Thyroid gland (tissue), 4 donors: Measurements from ENCODE around the gene CCDC24.

ENCODE experiments used
- CTCF ChIP-seq, 6 experiments: fragments of 200-600 bp in 3 of 6; fragments of 450-650 bp in 3 of 6; sonication (generic) in 3 of 6; IDR thresholded peaks; one replicate each; pipeline ENCODE4 v1.5.1; 2016 to 2019; ENCODE audit warnings: antibody characterized with exemption in 6 of 6, mild to moderate bottlenecking in 2 of 6, inconsistent platforms in 1 of 6, moderate library complexity in 1 of 6
- POLR2A ChIP-seq, 2 donors: fragments of 450-650 bp; IDR thresholded peaks; one replicate each; pipeline ENCODE4 v1.6.1; 2017; ENCODE audit warnings: antibody characterized with exemption in 2 of 2, mild to moderate bottlenecking in 2 of 2, moderate library complexity in 1 of 2

GRCh38 chr1:43946236-43947060 lies 45.0 kb upstream of the CCDC24 start, which contains the start of gene IPO13:
- TF ChIP-seq POLR2A (IDR thresholded peaks at IDR 0.05) (peak in 1 of 2 donors; percentile 81), CTCF (IDR thresholded peaks at IDR 0.05) (peak; percentile 61 to 86 (median 71))
